GM23338 (cell line): ENCODE data around the gene RILPL1. TPM values are rescaled to one million over a fixed set of nuclear protein-coding genes. Genes with fewer than 3 reads are reported as not detected.
"Not testable (repeated sequence)": the region's sequence is repeated elsewhere in the genome, so short reads cannot be mapped to it uniquely, and the experiment has no call there.

Experiments used
- ATAC-seq: fragments of 200-7000 bp; cut with Tn5 transposase; 3 replicates; pipeline ENCODE4 v1.9.1; 2020
- DNase-seq: peaks from one replicate; pipeline ENCODE4 v3.0.0-alpha.2; 2015; ENCODE audit warnings: low spot score
- H2AFZ ChIP-seq: fragments of 200-600 bp; sonication (generic); 2 replicates; pipeline ENCODE4 v1.8.0; 2016; ENCODE audit warnings: antibody characterized with exemption, mild to moderate bottlenecking, moderate library complexity
- H3F3A ChIP-seq: fragments of 200-600 bp; sonication (generic); replicated peaks from 2 replicates; pipeline ENCODE4 v1.8.0; 2017; ENCODE audit warnings: antibody characterized with exemption, mixed run types, low read depth
- H3K27ac ChIP-seq: fragments of 200-600 bp; sonication (generic); 2 replicates; pipeline ENCODE4 v1.6.1; 2016; ENCODE audit warnings: low read depth
- H3K27me3 ChIP-seq: fragments of 200-600 bp; sonication (generic); 2 replicates; pipeline ENCODE4 v1.8.0; 2016; ENCODE audit warnings: mild to moderate bottlenecking, mixed run types, moderate library complexity; ENCODE audit not compliant: insufficient read depth
- H3K36me3 ChIP-seq: fragments of 200-600 bp; sonication (generic); 2 replicates; pipeline ENCODE4 v1.8.0; 2016; ENCODE audit warnings: mild to moderate bottlenecking; ENCODE audit not compliant: insufficient read depth
- H3K4me1 ChIP-seq: fragments of 200-600 bp; sonication (generic); 2 replicates; pipeline ENCODE4 v1.8.0; 2016; ENCODE audit warnings: mild to moderate bottlenecking, moderate library complexity; ENCODE audit not compliant: insufficient read depth
- H3K4me2 ChIP-seq: fragments of 200-600 bp; sonication (generic); 2 replicates; pipeline ENCODE4 v1.7.1; 2017; ENCODE audit warnings: mixed run types
- H3K4me3 ChIP-seq: fragments of 200-600 bp; sonication (generic); 2 replicates; pipeline ENCODE4 v1.6.1; 2016; ENCODE audit warnings: mixed run types
- H3K79me2 ChIP-seq: fragments of 200-600 bp; sonication (generic); replicated peaks from 2 replicates; pipeline ENCODE4 v1.8.0; 2017; ENCODE audit warnings: mild to moderate bottlenecking; ENCODE audit not compliant: insufficient read depth
- H3K9me2 ChIP-seq: fragments of 200-600 bp; sonication (generic); 2 replicates; pipeline ENCODE4 v1.8.0; 2017; ENCODE audit not compliant: insufficient read depth
- H4K20me1 ChIP-seq: fragments of 200-600 bp; sonication (generic); replicated peaks from 2 replicates; pipeline ENCODE4 v1.8.0; 2017; ENCODE audit warnings: mild to moderate bottlenecking; ENCODE audit not compliant: insufficient read depth
- H3K27ac Mint-ChIP-seq: 2 replicates; pipeline ENCODE4 v1.8.0; 2020; ENCODE audit warnings: inconsistent platforms, mild to moderate bottlenecking, moderate library complexity, mixed read lengths
- H3K27me3 Mint-ChIP-seq: 3 replicates; pipeline ENCODE4 v1.8.0; 2022; ENCODE audit warnings: low read depth, mild to moderate bottlenecking, moderate library complexity, mixed read lengths, inconsistent platforms; ENCODE audit not compliant: insufficient read depth, poor library complexity
- H3K36me3 Mint-ChIP-seq: 3 replicates; pipeline ENCODE4 v1.8.0; 2021; ENCODE audit warnings: low read depth, mild to moderate bottlenecking, inconsistent platforms, moderate library complexity, mixed read lengths
- H3K4me1 Mint-ChIP-seq: 3 replicates; pipeline ENCODE4 v1.8.0; 2020; ENCODE audit warnings: mild to moderate bottlenecking, inconsistent platforms, mixed read lengths
- H3K4me3 Mint-ChIP-seq: 3 replicates; pipeline ENCODE4 v1.8.0; 2021; ENCODE audit warnings: moderate library complexity, mild to moderate bottlenecking, inconsistent platforms, mixed read lengths
- H3K9me3 Mint-ChIP-seq: 3 replicates; pipeline ENCODE4 v1.8.0; 2020; ENCODE audit warnings: moderate library complexity, mild to moderate bottlenecking, inconsistent platforms, mixed read lengths
- CREB1 ChIP-seq: fragments of 250-450 bp; sonication (Bioruptor Pico); IDR thresholded peaks from 2 replicates; pipeline ENCODE4 v1.5.0; 2020; ENCODE audit warnings: low read depth, mild to moderate bottlenecking, moderate library complexity
- CTCF ChIP-seq, 2 experiments: fragments of 200-600 bp in 1 of 2; sonication (generic) in 1 of 2; conservative IDR thresholded peaks; 2 replicates each; pipeline versions ENCODE4 v1.5.1 to v1.6.1; 2016 to 2017; ENCODE audit warnings: antibody characterized with exemption in 2 of 2, low read depth in 2 of 2, mild to moderate bottlenecking in 2 of 2, moderate library complexity in 1 of 2
- EZH2 ChIP-seq: fragments of 200-600 bp; sonication (generic); IDR thresholded peaks from one replicate; pipeline ENCODE4 v1.8.0; 2017; ENCODE audit warnings: antibody characterized with exemption, mild to moderate bottlenecking, low read depth; ENCODE audit not compliant: unreplicated experiment
- JUNB ChIP-seq: IDR thresholded peaks from one replicate; pipeline ENCODE4 v1.6.1; 2016; ENCODE audit warnings: antibody characterized with exemption; ENCODE audit not compliant: unreplicated experiment
- NANOG ChIP-seq: IDR thresholded peaks from 2 replicates; pipeline ENCODE4 v1.6.1; 2016; ENCODE audit warnings: antibody characterized with exemption, borderline replicate concordance
- POLR2AphosphoS5 ChIP-seq: IDR thresholded peaks from 2 replicates; pipeline ENCODE4 v1.6.1; 2016; ENCODE audit warnings: antibody characterized with exemption, low read depth
- STAT1 ChIP-seq: IDR thresholded peaks from one replicate; pipeline ENCODE4 v1.6.1; 2016; ENCODE audit warnings: antibody characterized with exemption; ENCODE audit not compliant: unreplicated experiment
- ZNF114 ChIP-seq: fragments of 250-450 bp; sonication (Bioruptor Pico); IDR thresholded peaks from 2 replicates; pipeline ENCODE4 v1.5.0; 2020; ENCODE audit warnings: mild to moderate bottlenecking, moderate library complexity
- ZNF331 ChIP-seq: fragments of 250-450 bp; sonication (Bioruptor Pico); IDR thresholded peaks from 2 replicates; pipeline ENCODE4 v1.5.0; 2020; ENCODE audit warnings: low read depth, mild to moderate bottlenecking, moderate library complexity
- polyA plus RNA-seq: library from polyadenylated mRNA; unstranded; fragments of >200 nt; fragmentation: Nextera tagmentation; extraction: Ambion mirVana; gene quantifications from 2 replicates; pipeline ENCODE4 v1.2.1, GENCODE V29; 2016
- total RNA-seq: library from RNA; depleted of rRNA; stranded (reverse); fragments of >200 nt; shearing (Covaris generic); gene quantifications from 2 replicates; pipeline ENCODE4 v1.2.3, GENCODE V29; 2014
- TF ChIP-seq, protein P1 (sequence below): IDR thresholded peaks from 2 replicates; pipeline ENCODE4 v1.6.1; 2016; ENCODE audit warnings: antibody characterized with exemption
- TF ChIP-seq, protein P2 (sequence below): IDR thresholded peaks from one replicate; pipeline ENCODE4 v1.6.1; 2018; ENCODE audit warnings: antibody characterized with exemption; ENCODE audit not compliant: unreplicated experiment

Gene RILPL1
- total and polyA plus RNA-seq, 2 experiments from 2014 or later, result 3.9 to 7.9 TPM

DNA sequence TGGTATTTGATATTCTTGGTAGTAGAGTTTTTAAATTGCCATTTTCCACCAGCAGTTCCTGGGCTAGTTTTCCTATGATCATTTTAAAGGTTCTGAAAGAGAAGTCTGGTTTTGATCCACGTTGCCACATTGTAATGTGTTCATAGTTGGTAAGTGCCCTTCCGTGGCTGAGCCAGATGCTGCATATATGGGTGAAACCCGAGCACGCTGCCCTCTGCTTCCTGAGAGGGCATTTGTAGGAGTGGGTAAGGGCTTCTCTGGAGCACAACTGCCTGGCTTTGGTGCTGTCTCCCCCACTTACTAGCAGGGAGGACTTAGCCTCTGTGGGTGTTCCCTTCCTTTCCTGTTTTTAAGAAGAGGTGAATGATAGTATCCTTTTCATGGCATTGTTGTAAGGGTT, 68.4 kb downstream of the RILPL1 start:
- H3K27ac Mint-ChIP-seq, result no peak overlapping the region
- H3K36me3 Mint-ChIP-seq, result peaks cover 13% of the 10 kb centered on the region
- ATAC-seq (no peak), DNase-seq (no peak)
- no peaks in the 10 kb centered on the region for H3K4me1 Mint-ChIP-seq
- H4K20me1 ChIP-seq, result no peaks in the 10 kb centered on the region; the same call in 1 of the 2 replicates
- no peak overlapping the region for H3K4me3 Mint-ChIP-seq
- H3K27ac ChIP-seq, result no peak overlapping the region
- no peaks in the 10 kb centered on the region for H3F3A ChIP-seq
- H3K79me2 ChIP-seq, result peaks cover 9% of the 10 kb centered on the region; the same call in 1 of the 2 replicates
- H3K27me3 Mint-ChIP-seq, result peaks cover 7% of the 10 kb centered on the region
- H3K27me3 ChIP-seq, result no peaks in the 10 kb centered on the region
- TF ChIP-seq STAT1 (no peak), NANOG (no peak)
- no peaks in the 10 kb centered on the region for H3K36me3 ChIP-seq
- no peaks in the 10 kb centered on the region for H3K4me1 ChIP-seq
- H3K4me3 ChIP-seq, result no peak overlapping the region
- H3K9me2 ChIP-seq, result no peaks in the 10 kb centered on the region
- no peak overlapping the region for H2AFZ ChIP-seq
- H3K4me2 ChIP-seq, result no peak overlapping the region
- no peaks in the 10 kb centered on the region; the same call in 2 of the 3 replicates for H3K9me3 Mint-ChIP-seq

DNA sequence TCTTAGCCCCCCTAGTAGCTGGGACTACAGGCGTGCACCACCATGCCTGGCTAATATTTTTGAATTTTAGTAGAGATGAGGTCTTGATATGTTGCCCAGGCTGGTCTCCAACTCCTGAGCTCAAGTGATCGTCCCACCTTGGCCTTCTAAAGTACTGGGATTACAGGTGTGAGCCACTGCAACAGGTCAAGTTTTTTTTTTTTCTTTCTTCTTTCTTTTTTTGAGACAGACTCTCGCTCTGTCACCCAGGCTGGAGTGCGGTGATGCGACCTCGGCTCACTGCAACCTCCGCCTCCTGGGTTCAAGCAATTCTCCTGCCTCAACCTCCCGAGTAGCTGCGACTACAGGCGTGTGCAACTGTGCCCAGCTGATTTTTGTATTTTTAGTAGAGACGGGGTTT, 70.3 kb downstream of the RILPL1 start:
- H3K4me3 Mint-ChIP-seq, H3F3A ChIP-seq, H3K4me1 ChIP-seq, H3K4me2 ChIP-seq, H3K4me1 Mint-ChIP-seq, H3K27me3 Mint-ChIP-seq, H3K36me3 ChIP-seq, H3K9me2 ChIP-seq, H3K27ac Mint-ChIP-seq, H4K20me1 ChIP-seq, ATAC-seq, H2AFZ ChIP-seq, H3K27ac ChIP-seq, H3K27me3 ChIP-seq, H3K9me3 Mint-ChIP-seq, H3K4me3 ChIP-seq, DNase-seq: not testable (repeated sequence)
- peaks cover 13% of the 10 kb centered on the region for H3K36me3 Mint-ChIP-seq
- H3K79me2 ChIP-seq, result peaks cover 19% of the 10 kb centered on the region; the same call in 1 of the 2 replicates

- DNase-seq (peak; percentile 85), ATAC-seq (peak; percentile 90)
- H3K4me3 Mint-ChIP-seq, result peak within 1 kb of the TSS; percentile 96
- Histone ChIP-seq H3K27me3 (no peaks in the 10 kb centered on the region), H4K20me1 (no peaks in the 10 kb centered on the region; the same call in 1 of the 2 replicates), H3K9me2 (no peaks in the 10 kb centered on the region), H3K36me3 (no peaks in the 10 kb centered on the region), H3K4me3 (peak within 1 kb of the TSS; percentile 88), H3F3A (0 out of 2 replicates have a peak, but pooled peaks cover 9% of the 10 kb centered on the region), H3K4me1 (no peaks in the 10 kb centered on the region), H3K4me2 (peak within 1 kb of the TSS; percentile 81), H3K27ac (peak within 1 kb of the TSS; percentile 100), H2AFZ (peak within 1 kb of the TSS; percentile 93), H3K79me2 (peaks cover 19% of the 10 kb centered on the region; the same call in 1 of the 2 replicates)
- peaks cover 6% of the 10 kb centered on the region for H3K27me3 Mint-ChIP-seq
- H3K4me1 Mint-ChIP-seq, result peaks cover 5% of the 10 kb centered on the region; the same call in 2 of the 3 replicates
- peak within 1 kb of the TSS; percentile 99 for H3K27ac Mint-ChIP-seq
- H3K9me3 Mint-ChIP-seq, result no peaks in the 10 kb centered on the region
- no peaks in the 10 kb centered on the region; the same call in 2 of the 3 replicates for H3K36me3 Mint-ChIP-seq
- TF ChIP-seq CTCF (conservative IDR thresholded peaks at IDR 0.05; ENCODE audit: low read depth in 2 of 2) (no peak), JUNB (no peak), POLR2AphosphoS5 (peak; percentile 71), ZNF331 (CRISPR knock-in tag) (no peak), ZNF114 (CRISPR knock-in tag) (no peak), CREB1 (CRISPR knock-in tag) (peak; percentile 66; the same call in 1 of the 2 replicates), EZH2 (no peak)
- TF ChIP-seq, protein P1, sequence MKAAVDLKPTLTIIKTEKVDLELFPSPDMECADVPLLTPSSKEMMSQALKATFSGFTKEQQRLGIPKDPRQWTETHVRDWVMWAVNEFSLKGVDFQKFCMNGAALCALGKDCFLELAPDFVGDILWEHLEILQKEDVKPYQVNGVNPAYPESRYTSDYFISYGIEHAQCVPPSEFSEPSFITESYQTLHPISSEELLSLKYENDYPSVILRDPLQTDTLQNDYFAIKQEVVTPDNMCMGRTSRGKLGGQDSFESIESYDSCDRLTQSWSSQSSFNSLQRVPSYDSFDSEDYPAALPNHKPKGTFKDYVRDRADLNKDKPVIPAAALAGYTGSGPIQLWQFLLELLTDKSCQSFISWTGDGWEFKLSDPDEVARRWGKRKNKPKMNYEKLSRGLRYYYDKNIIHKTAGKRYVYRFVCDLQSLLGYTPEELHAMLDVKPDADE, result peak; percentile 51; the same call in 1 of the 2 replicates
- TF ChIP-seq, protein P2, sequence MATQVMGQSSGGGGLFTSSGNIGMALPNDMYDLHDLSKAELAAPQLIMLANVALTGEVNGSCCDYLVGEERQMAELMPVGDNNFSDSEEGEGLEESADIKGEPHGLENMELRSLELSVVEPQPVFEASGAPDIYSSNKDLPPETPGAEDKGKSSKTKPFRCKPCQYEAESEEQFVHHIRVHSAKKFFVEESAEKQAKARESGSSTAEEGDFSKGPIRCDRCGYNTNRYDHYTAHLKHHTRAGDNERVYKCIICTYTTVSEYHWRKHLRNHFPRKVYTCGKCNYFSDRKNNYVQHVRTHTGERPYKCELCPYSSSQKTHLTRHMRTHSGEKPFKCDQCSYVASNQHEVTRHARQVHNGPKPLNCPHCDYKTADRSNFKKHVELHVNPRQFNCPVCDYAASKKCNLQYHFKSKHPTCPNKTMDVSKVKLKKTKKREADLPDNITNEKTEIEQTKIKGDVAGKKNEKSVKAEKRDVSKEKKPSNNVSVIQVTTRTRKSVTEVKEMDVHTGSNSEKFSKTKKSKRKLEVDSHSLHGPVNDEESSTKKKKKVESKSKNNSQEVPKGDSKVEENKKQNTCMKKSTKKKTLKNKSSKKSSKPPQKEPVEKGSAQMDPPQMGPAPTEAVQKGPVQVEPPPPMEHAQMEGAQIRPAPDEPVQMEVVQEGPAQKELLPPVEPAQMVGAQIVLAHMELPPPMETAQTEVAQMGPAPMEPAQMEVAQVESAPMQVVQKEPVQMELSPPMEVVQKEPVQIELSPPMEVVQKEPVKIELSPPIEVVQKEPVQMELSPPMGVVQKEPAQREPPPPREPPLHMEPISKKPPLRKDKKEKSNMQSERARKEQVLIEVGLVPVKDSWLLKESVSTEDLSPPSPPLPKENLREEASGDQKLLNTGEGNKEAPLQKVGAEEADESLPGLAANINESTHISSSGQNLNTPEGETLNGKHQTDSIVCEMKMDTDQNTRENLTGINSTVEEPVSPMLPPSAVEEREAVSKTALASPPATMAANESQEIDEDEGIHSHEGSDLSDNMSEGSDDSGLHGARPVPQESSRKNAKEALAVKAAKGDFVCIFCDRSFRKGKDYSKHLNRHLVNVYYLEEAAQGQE, result no peak
Observed at GRCh38 chr12:123457980-123458779, 75.3 kb downstream of the RILPL1 start, which contains the start of gene SNRNP35. TSS of gene SNRNP35 (plus strand) at chr12:123458139. CDS start at chr12:123465541, 7,402 bp downstream.
